GM12872 (cell line): ENCODE data around the gene PIGK.

Source experiments
- CTCF ChIP-seq: IDR thresholded peaks from 3 replicates; pipeline ENCODE4 v1.5.1; 2011; ENCODE audit warnings: low read depth, mild to moderate bottlenecking, low read length, moderate library complexity; ENCODE audit not compliant: insufficient read depth

The PIGK gene

GRCh38 chr1:77164434-77164944 is 54.7 kb downstream of the PIGK start:
- TF ChIP-seq CTCF, result no peak

GRCh38 chr1:77156214-77156613 is 63.0 kb downstream of the PIGK start:
- TF ChIP-seq CTCF, result no peak

DNA sequence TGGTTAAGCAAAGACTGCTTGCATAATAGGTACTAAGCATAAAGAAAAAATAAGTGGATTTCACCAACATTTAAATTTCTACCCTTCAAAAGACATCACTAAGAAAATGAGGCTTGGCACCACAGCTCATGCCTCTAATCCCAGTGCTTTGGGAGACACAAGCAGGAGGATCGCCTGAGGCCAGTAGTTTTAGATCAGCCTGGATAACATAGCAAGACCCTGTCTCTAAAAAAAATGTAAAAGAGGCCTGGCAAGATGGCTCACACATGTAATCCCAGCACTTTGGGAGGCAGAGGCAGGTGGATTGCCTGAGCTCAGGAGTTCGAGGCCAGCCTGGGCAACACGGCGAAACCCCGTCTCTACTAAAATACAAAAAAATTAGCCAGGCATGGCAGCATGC is 73.0 kb downstream of the PIGK start:
- TF ChIP-seq CTCF, result no peak

DNA sequence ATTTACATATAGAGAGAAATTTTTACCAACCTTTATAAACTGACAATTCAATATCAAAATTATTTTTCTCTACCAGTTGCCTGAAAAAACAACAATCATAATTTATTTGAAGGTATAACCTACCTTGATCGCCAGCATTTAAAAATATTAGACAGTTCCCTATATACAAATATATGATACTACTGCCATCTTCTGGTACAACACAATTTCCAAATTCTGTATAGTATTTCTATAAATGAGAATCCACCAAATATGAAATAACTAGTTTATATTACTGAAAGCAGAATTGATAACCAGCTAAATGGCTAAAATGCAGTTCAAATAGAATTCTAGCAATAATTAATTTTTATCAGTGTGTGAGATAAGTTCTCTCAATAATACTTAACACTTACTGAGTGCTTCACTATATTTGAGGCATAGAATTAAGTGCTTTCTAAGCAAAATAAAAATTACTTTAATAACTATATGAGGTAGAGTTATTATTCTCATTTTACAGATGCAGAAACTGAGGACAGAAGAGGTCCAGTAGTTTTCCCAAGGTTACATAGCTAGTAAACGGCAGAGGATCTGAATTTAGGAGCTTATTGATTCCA is 75.6 kb downstream of the PIGK start:
- no peak for TF ChIP-seq CTCF

GRCh38 chr1:77139389-77139788 is 79.8 kb downstream of the PIGK start:
- no peak for TF ChIP-seq CTCF

- TF ChIP-seq CTCF, result no peak
These were observed 84.9 kb downstream of the PIGK start for GRCh38 chr1:77134359-77134758.

DNA sequence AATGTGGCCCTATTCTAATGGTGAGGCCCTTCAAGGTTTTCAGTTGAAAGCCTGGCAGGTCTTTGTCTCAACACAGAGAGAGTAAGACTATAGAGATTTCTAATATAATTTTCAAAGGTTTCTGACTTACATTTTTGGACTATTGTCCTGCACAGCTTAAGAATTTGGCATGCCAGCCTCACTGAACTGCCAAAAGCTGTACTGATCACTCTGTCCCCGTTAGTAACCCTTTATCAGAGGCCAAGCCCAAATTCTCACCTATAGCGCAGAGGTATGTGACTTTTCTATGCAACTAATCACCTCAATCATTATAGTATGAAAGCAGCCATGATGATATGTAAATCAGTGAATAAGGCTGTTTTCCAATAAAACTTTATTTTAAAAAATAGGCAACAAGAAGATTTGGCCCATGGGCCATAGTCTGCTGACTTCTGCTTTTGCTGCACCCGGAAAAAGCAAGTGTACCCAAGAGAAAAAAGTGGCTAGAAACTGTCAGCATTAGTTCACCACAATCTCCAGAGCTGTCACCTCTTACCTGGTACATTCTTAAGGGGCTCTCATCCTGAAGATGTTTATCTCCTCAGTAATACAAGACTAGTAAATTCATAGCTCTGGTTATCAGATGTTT is 85.4 kb downstream of the PIGK start:
- TF ChIP-seq CTCF, result no peak
